CD14-positive monocyte (primary cell): ENCODE results near the gene SAMSN1. TPM values are rescaled to one million over a fixed set of nuclear protein-coding genes. Genes with fewer than 3 reads are reported as not detected.

Experiments
- DNase-seq, 3 donors: peaks; one replicate each; pipeline ENCODE4 v3.0.0-alpha.2; 2011 to 2022
- H2AFZ ChIP-seq: 2 replicates; pipeline ENCODE4 v1.6.0; 2012; ENCODE audit warnings: mild to moderate bottlenecking, low read depth, low read length, inconsistent platforms; ENCODE audit not compliant: insufficient read depth, poor library complexity, severe bottlenecking
- H3K27ac ChIP-seq, 2 donors: 1 replicate in 1 of 2; 2 replicates in 1 of 2; pipeline ENCODE4 v1.5.1; 2012 to 2013; ENCODE audit warnings: low read length in 2 of 2, control low read depth in 1 of 2, inconsistent platforms in 1 of 2, low read depth in 1 of 2, mild to moderate bottlenecking in 1 of 2
- H3K27me3 ChIP-seq, 2 donors: one replicate each; pipeline versions ENCODE4 v1.6.0 to v1.6.1; 2011 to 2013; ENCODE audit warnings: low read length in 2 of 2; ENCODE audit not compliant: control insufficient read depth in 2 of 2, insufficient read depth in 2 of 2
- H3K36me3 ChIP-seq, 2 donors: replicated peaks in 1 of 2; 1 replicate in 1 of 2; 2 replicates in 1 of 2; pipeline versions ENCODE4 v1.5.1 to v1.6.1; 2012 to 2013; ENCODE audit warnings: low read length in 2 of 2, control low read depth in 1 of 2, inconsistent platforms in 1 of 2, mild to moderate bottlenecking in 1 of 2; ENCODE audit not compliant: insufficient read depth in 2 of 2, control insufficient read depth in 1 of 2
- H3K4me1 ChIP-seq, 2 donors: 1 replicate in 1 of 2; 2 replicates in 1 of 2; pipeline versions ENCODE4 v1.5.1 to v1.6.1; 2012 to 2013; ENCODE audit warnings: low read length in 2 of 2, control low read depth in 1 of 2, inconsistent platforms in 1 of 2, mild to moderate bottlenecking in 1 of 2, moderate library complexity in 1 of 2; ENCODE audit not compliant: insufficient read depth in 2 of 2, control insufficient read depth in 1 of 2
- H3K4me2 ChIP-seq: replicated peaks from 2 replicates; pipeline ENCODE3; 2012; ENCODE audit warnings: low read length, moderate library complexity, mild to moderate bottlenecking; ENCODE audit not compliant: poor library complexity, severe bottlenecking; ENCODE audit errors: extremely low read depth
- H3K4me3 ChIP-seq, 3 experiments: fragments of 200-600 bp in 1 of 3; sonication (generic) in 1 of 3; replicated peaks in 1 of 3; 1 replicate in 2 of 3; 2 replicates in 1 of 3; pipeline ENCODE4 v1.5.1; 2011 to 2013; ENCODE audit warnings: low read length in 3 of 3, mild to moderate bottlenecking in 3 of 3, control low read depth in 2 of 3, low read depth in 2 of 3, inconsistent platforms in 1 of 3, moderate library complexity in 1 of 3
- H3K79me2 ChIP-seq: 2 replicates; pipeline ENCODE4 v1.6.0; 2012; ENCODE audit warnings: mild to moderate bottlenecking, control low read depth, inconsistent platforms, low read length, moderate library complexity; ENCODE audit not compliant: insufficient read depth
- H3K9ac ChIP-seq: 2 replicates; pipeline ENCODE4 v1.6.0; 2017; ENCODE audit warnings: low read length, mild to moderate bottlenecking; ENCODE audit not compliant: insufficient read depth, poor library complexity, severe bottlenecking
- H3K9me3 ChIP-seq, 2 donors: replicated peaks in 1 of 2; 1 replicate in 1 of 2; 2 replicates in 1 of 2; pipeline versions ENCODE4 v1.5.1 to v1.6.1; 2012 to 2013; ENCODE audit warnings: low read length in 2 of 2, control low read depth in 1 of 2; ENCODE audit not compliant: control insufficient read depth in 1 of 2, insufficient read depth in 1 of 2
- H4K20me1 ChIP-seq: 2 replicates; pipeline ENCODE4 v1.6.0; 2012; ENCODE audit warnings: mild to moderate bottlenecking, low read length, control low read depth, moderate library complexity; ENCODE audit not compliant: insufficient read depth
- H3K27ac Mint-ChIP-seq, 7 donors: one replicate each; pipeline ENCODE4 v1.8.0; 2020; ENCODE audit warnings: mild to moderate bottlenecking in 7 of 7, mixed read lengths in 7 of 7, moderate library complexity in 6 of 7, inconsistent platforms in 2 of 7
- H3K27me3 Mint-ChIP-seq, 3 donors: one replicate each; pipeline ENCODE4 v1.8.0; 2021 to 2022; ENCODE audit warnings: low read depth in 3 of 3, mild to moderate bottlenecking in 3 of 3, mixed read lengths in 3 of 3, moderate library complexity in 3 of 3, inconsistent platforms in 1 of 3
- H3K36me3 Mint-ChIP-seq, 2 donors: one replicate each; pipeline ENCODE4 v1.8.0; 2020; ENCODE audit warnings: mixed read lengths in 2 of 2, inconsistent platforms in 1 of 2, mild to moderate bottlenecking in 1 of 2
- H3K4me1 Mint-ChIP-seq: one replicate; pipeline ENCODE4 v1.8.0; 2020; ENCODE audit warnings: mild to moderate bottlenecking, mixed read lengths
- H3K4me3 Mint-ChIP-seq, 2 donors: one replicate each; pipeline ENCODE4 v1.8.0; 2020; ENCODE audit warnings: mild to moderate bottlenecking in 2 of 2, mixed read lengths in 2 of 2, moderate library complexity in 1 of 2
- H3K9me3 Mint-ChIP-seq, 7 donors: one replicate each; pipeline ENCODE4 v1.8.0; 2020 to 2022; ENCODE audit warnings: mixed read lengths in 7 of 7, mild to moderate bottlenecking in 6 of 7, moderate library complexity in 6 of 7, inconsistent platforms in 2 of 7
- CTCF ChIP-seq: fragments of 200-600 bp; IDR thresholded peaks from one replicate; pipeline ENCODE4 v1.8.0; 2022; ENCODE audit warnings: antibody characterized with exemption, mild to moderate bottlenecking
- WGBS: methylation state at CpG from one replicate; pipeline ENCODE4 v1.1.5; 2013; ENCODE audit warnings: missing lambda C conversion rate; ENCODE audit not compliant: insufficient coverage; 5-methylcytosine and 5-hydroxymethylcytosine counted together
- intact Hi-C, 2 donors: fragments of 100-400 bp; cut with micrococcal nuclease; formaldehyde crosslinking; loops; one replicate each; pipeline versions ENCODE4 v1.15.0 to v1.15.1; 2023
- polyA plus RNA-seq, 3 donors: library from polyadenylated mRNA; depleted of rRNA in 1 of 3; unstranded in 2 of 3; stranded (reverse) in 1 of 3; fragments of 300-500 nt in 2 of 3; fragments of >200 nt in 1 of 3; fragmentation: Illumina TruSeq in 2 of 3; gene quantifications; 1 replicate in 2 of 3; 2 replicates in 1 of 3; pipeline ENCODE4 v1.2.3, GENCODE V29; 2012 to 2021

Gene SAMSN1
- polyA plus RNA-seq, 3 donors: 20.9 to 38.6 (median 31.0) TPM

- H3K79me2 ChIP-seq: peaks cover 99% of the 10 kb centered on the region
These were observed 12.4 kb downstream of the SAMSN1 start for GRCh38 chr21:14533499-14534428.

More at GRCh38 chr21:14533499-14534428, 12.4 kb downstream of the SAMSN1 start:
- intact Hi-C loops: no loop called here
- no peak overlapping the region for H2AFZ ChIP-seq
- Mint-ChIP-seq H3K27ac (peak overlapping the region; percentile 90 to 97 (median 95)), H3K9me3 (peaks cover 0 to 6% (median 4%) of the 10 kb centered on the region in 7 donors), H3K4me1 (peaks cover 58% of the 10 kb centered on the region), H3K4me3 (peak overlapping the region in 1 of 2 donors; percentile 4), H3K36me3 (peaks cover 48 to 50% of the 10 kb centered on the region in 2 donors), H3K27me3 (no peaks in the 10 kb centered on the region)
- no peak overlapping the region for H3K9ac ChIP-seq
- peaks cover 22% of the 10 kb centered on the region for H4K20me1 ChIP-seq
- peak overlapping the region in 1 of 3 experiments; percentile 15 for H3K4me3 ChIP-seq
- peak overlapping the region; percentile 29 for H3K4me2 ChIP-seq
- peaks cover 41 to 50% of the 10 kb centered on the region in 2 donors for H3K4me1 ChIP-seq
- H3K36me3 ChIP-seq: peaks cover 0 to 33% of the 10 kb centered on the region in 2 donors
- peak overlapping the region; percentile 61 to 89 for H3K27ac ChIP-seq
- peak; percentile 69 to 94 (median 86) for DNase-seq
- WGBS: 57% methylated on average over 1 of the region's 6 CpGs
- TF ChIP-seq CTCF: no peak
- no peaks in the 10 kb centered on the region for H3K27me3 ChIP-seq
- no peaks in the 10 kb centered on the region for H3K9me3 ChIP-seq
